ENCODE measurements around the gene SLA2.

GRCh38 chr20:36614781-36615557 lies 31.0 kb downstream of the SLA2 start:
- TF ChIP-seq, protein P1, sequence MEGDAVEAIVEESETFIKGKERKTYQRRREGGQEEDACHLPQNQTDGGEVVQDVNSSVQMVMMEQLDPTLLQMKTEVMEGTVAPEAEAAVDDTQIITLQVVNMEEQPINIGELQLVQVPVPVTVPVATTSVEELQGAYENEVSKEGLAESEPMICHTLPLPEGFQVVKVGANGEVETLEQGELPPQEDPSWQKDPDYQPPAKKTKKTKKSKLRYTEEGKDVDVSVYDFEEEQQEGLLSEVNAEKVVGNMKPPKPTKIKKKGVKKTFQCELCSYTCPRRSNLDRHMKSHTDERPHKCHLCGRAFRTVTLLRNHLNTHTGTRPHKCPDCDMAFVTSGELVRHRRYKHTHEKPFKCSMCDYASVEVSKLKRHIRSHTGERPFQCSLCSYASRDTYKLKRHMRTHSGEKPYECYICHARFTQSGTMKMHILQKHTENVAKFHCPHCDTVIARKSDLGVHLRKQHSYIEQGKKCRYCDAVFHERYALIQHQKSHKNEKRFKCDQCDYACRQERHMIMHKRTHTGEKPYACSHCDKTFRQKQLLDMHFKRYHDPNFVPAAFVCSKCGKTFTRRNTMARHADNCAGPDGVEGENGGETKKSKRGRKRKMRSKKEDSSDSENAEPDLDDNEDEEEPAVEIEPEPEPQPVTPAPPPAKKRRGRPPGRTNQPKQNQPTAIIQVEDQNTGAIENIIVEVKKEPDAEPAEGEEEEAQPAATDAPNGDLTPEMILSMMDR (IDR thresholded peaks at IDR 0.05; ENCODE audit: poor library complexity, severe bottlenecking): no peak
- TF ChIP-seq TAF1 (IDR thresholded peaks at IDR 0.05; ENCODE audit: low read depth): no peak
- no peak for TF ChIP-seq EP300 (conservative IDR thresholded peaks at IDR 0.05; ENCODE audit: poor library complexity, severe bottlenecking)
- TF ChIP-seq POLR2AphosphoS5 (IDR thresholded peaks at IDR 0.05): no peak

All from neural cell (in vitro differentiated cells).